T-helper 2 cell (primary cell): Measurements from ENCODE around the gene EIF4H.

Experiments
- DNase-seq, 5 experiments: peaks; one replicate each; pipeline versions ENCODE4 v3.0.0 to v3.0.0-alpha.2; 2012 to 2022

EIF4H gene

DNA sequence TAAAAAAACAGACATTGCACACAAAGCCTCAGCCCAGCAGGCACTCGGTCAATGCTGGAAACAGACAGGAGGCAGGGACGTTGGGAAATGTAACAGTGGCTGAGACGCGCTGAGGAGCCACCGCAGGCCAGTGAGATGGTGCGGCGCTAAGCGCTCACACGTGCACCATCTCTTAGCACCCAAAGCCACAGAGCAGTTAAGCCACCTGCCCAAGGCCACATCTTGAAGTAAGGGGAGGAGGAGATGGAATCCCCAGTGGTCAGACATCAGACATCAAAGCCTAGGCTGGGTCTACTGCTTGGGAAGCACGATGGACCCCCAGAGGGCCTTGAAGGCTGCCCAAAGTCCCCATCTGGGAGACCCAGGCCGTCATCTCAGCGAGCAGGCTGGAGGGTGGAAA, 51.2 kb downstream of the EIF4H start:
- no peak for DNase-seq

DNA sequence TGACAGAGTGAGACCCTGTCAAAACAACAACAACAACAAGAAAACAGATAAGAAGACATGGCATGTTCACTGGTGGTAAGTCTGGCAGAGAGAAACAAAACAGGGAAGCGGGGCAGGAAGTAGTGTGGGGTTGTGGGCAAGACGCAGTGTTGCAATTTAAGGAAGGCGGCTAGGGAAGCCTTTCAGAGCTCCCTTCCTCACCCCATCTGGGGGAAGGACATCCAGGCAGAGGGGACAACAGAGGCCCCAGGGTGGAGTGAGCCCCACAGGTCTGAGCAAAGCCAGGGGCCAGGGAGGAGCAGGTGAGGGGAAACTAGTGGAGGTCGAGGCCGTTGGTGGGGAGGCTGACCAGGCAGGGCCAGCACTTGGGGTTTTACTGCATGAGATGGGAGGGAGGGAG, 52.5 kb downstream of the EIF4H start:
- DNase-seq, result no peak

DNA sequence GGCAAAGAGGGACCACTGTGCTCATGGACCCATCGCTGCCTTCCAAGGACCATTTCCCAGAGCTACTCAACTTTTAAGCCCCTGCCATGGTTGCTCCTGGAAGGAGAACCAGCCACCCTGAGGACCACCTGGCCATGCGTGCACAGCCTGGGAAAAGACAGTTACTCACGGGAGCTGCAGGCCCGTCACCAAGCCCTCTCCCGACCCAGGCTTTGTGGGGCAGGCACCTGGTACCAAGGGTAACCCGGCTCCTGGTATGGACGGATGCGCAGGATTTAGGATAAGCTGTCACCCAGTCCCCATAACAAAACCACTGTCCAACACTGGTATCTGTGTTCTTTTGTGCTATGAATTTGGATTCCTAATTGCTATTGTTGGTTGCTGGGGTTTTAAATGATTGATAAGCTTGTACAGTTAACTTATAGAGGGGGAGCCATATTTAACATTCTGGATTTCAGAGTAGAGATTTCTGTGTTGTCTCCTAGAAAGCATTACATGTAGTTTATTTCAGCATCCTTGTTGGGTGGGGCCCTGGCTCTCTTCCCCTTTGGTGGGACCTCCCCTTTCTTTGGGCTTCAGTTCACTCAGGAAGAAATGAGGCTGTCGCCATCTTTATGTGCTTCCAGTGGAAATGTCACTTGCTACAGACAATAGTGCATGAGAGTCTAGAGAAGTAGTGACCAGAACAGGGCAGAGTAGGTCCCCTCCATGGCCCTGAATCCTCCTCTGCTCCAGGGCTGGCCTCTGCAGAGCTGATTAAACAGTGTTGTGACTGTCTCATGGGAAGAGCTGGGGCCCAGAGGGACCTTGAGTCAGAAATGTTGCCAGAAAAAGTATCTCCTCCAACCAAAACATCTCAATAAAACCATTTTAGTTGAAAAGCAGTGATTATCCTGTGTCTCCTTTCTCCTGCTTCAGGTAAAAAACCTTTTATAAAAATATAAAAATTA, 55.1 kb downstream of the EIF4H start:
- DNase-seq, result no peak

DNA sequence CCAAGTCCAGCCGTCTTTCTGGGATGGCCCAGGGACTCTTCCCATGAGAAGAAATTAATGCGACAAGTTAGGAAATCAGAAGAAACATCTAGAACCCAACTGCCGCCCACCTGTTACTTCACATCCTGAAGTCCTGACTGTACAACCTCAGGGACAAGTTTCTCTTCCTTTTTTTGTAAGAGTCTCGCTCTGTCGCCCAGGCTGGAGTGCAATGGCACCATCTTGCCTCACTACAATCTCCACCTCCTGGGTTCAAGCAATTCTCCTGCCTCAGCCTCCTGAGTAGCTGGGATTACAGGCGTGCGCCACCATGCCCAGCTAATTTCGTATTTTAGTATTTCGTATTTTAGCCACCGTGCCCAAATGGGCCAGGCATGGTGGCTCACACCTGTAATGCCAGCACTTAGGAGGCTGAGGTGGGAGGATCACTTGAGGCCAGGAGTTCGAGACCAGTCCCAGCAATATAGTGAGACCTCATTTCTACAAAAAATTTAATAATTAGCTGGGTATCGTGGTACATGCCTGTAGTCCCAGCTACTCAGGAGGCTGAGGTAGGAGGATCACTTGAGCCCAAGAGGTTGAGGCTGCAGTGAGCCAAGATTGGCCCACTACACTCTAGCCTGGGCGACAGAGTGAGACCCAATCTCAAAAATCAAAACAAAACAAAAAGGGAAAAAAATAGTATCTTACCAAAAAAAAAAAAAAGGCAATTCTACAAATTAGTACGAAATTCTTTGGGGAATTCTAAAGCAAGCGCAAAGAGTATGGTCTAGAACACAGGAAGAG, 56.5 kb downstream of the EIF4H start:
- no peak for DNase-seq

DNA sequence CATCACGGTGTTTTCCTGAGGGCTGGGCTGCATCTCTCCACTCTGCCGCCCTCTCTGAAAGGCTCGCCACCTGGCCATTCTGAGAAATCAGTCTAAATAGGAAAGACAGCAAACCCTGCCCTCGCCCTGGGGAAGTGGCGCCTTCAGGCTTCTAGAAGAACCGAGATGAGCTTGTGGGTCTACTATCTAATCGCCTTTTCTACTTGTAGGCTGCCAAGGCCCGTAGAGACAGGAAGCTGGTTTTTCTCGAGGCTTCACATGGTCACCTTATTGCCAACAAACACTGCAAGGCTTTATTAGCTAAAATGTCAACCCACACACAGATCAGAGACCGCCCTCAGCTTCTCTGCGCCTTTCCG, 57.1 kb downstream of the EIF4H start:
- DNase-seq, result no peak

DNA sequence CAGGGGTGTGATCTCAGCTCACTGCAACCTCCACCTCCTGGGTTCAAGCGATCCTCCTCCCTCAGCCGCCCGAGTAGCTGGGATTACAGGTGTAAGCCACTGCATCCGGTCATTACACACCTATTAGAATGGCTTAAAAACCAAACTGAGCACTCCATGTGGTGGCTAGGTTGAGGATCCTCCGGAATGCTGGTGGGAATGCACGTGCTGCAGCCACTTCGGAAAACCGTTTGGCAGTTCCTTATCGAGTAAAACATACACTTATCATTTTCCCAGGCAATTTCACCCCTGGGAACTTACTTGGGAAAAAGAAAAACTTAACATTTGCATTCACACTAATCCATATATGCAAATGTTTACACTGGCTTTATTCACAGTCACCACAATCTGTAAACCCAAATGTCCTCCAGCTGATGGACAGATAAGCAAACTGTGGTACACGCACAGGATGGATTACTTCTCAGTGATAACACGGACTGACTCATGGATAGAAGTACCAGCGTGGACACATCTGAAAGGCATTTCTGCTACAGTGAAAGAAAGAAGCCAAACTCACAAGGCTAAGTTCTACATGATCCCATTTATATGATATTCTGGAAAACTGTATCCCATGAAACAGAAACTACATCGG, 59.6 kb downstream of the EIF4H start:
- DNase-seq, result no peak

DNA sequence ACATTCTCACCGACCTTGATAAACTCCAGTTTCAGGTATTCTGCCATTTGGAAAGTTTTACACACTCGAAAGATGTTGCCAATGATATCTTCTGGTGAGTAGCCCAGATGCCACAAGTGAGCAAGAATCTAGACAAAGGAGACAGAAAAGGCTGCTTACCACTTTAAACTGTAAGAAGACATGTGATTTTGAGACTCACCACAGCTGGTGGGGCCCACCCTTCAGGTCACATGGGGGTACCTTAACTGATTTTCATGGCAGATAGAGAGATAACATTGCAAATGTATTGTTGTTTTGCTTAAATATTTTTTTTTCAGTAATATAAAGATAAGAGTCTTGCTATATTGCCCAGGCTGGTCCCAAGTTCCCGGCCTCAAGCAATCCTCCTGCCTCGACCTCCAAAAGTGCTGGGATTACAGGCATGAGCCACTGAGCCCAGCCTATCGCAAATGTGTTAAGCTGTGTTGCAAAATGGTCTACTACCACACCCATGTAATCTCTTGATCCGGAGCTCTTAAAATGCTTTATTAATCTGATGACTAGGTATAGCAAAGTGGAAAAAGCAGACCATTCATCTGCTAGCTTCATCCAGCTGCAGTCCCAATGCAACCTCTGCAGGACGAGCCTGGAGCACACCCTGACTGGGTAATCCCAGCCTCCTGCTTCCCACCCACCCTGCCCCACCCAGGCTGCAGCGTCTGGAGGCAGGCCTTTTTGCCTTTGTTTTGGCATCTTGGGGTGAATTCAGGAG, 61.5 kb downstream of the EIF4H start:
- DNase-seq, result peak in 1 of 5 experiments; percentile 79

DNA sequence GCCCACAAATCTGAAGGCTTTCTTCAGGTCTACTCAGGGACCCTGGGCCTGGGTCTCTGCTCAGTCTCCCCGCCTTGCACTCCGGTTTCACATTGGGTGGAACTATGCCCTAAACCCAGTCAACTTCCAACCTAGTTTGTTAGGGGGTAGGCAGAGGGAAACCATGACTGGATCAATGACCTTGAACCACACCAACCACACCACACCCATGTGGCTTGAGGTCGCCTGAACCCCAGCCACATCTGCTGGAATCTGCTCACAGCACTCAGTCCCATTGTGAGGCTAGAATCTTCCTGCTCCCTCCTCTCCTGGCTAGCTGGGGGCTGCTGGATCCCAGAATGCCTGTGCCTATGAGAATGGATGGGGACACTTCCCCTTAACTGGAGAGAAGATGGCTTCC, 62.1 kb downstream of the EIF4H start:
- DNase-seq, result peak in 1 of 5 experiments; percentile 72

DNA sequence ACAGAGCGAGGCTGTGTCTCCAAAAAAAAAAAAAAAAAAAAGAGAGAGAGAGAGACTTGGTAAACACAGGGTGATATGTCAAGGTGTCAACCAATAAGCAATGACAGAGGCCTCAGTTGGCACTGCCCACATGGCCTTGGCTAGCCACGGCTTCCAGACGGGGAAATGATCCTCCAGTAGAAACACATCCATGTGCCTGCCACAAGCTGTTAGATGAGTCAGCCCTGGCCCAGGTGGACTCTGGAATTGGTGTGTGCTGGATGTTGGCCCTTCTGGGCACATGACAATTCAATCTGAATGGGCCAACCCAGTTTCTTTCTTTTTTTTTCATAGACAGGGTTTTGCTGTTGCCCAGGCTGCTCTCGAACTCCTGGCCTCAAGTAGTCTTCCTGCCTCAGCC, 66.3 kb downstream of the EIF4H start:
- DNase-seq, result no peak

DNA sequence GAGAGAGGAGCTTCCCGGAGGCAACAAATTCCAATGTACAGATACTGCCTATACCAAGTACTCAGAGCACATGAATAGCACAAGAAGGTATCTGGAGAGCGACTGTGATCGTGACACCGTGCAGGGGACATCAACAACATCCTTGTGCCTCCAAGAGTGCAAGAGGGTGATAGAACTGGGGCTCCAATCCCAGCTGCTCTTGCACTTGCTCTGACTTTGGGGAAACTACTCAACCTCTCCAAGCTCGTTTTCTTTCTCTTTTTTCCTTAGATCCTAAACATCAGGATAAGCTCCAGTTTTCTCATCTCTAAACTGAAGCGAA, 67.9 kb downstream of the EIF4H start:
- no peak for DNase-seq

DNA sequence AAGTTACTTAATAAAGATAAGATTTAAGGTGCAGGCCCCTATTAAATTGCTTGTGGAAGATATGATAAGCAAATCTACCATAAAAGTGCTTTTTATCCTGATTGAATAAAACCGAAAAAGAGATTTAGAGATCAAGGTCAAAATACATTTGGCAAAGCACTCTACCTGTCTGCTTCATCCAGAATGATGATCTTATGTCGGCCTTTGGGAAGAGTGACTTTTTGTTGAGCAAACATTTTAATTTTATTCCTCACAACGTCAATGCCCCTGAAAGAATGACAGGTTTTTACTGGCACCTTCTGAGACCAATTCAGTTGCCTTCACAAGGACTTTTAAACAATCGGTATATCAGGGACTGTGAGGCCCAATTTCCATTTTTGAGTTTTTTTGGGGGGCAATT, 72.3 kb downstream of the EIF4H start:
- no peak for DNase-seq
